Fibroblast of lung (primary cell): ENCODE measurements around the gene SHC4. TPM values are rescaled to one million over a fixed set of nuclear protein-coding genes. Genes with fewer than 3 reads are reported as not detected.

Experiments used
- DNase-seq, 2 donors: peaks; one replicate each; pipeline versions ENCODE4 v3.0.0 to v3.0.0-alpha.2; 2010; ENCODE audit warnings: low read depth in 2 of 2
- H2AFZ ChIP-seq: 2 replicates; pipeline ENCODE4 v1.5.1; 2012; ENCODE audit warnings: low read length, control low read depth, inconsistent platforms
- H3K27ac ChIP-seq: 2 replicates; pipeline ENCODE4 v1.5.1; 2011; ENCODE audit warnings: low read length, control low read depth; ENCODE audit not compliant: insufficient read depth
- H3K27me3 ChIP-seq: 2 replicates; pipeline ENCODE4 v1.5.1; 2011; ENCODE audit warnings: mild to moderate bottlenecking, low read length; ENCODE audit not compliant: control insufficient read depth, insufficient read depth
- H3K36me3 ChIP-seq: 2 replicates; pipeline ENCODE4 v1.5.1; 2011; ENCODE audit warnings: low read length; ENCODE audit not compliant: control insufficient read depth, insufficient read depth
- H3K4me1 ChIP-seq: 2 replicates; pipeline ENCODE4 v1.5.1; 2011; ENCODE audit warnings: low read length; ENCODE audit not compliant: control insufficient read depth, insufficient read depth; ENCODE audit errors: extremely low read depth
- H3K4me2 ChIP-seq: 2 replicates; pipeline ENCODE4 v1.5.1; 2011; ENCODE audit warnings: low read length, control low read depth; ENCODE audit not compliant: insufficient read depth; ENCODE audit errors: extremely low read depth
- H3K4me3 ChIP-seq, 4 experiments: fragments of 200-600 bp in 1 of 4; sonication (generic) in 1 of 4; replicated peaks in 1 of 4; 2 replicates each; pipeline ENCODE4 v1.5.1; 2011 to 2016; ENCODE audit warnings: low read length in 4 of 4, low read depth in 3 of 4, mild to moderate bottlenecking in 3 of 4, control low read depth in 2 of 4, inconsistent platforms in 1 of 4, mixed read lengths in 1 of 4; ENCODE audit not compliant: insufficient read depth in 1 of 4; ENCODE audit errors: control extremely low read depth in 1 of 4
- H3K79me2 ChIP-seq: 2 replicates; pipeline ENCODE4 v1.5.1; 2012; ENCODE audit warnings: mild to moderate bottlenecking, low read length, inconsistent platforms; ENCODE audit not compliant: control insufficient read depth, insufficient read depth
- H3K9ac ChIP-seq: 2 replicates; pipeline ENCODE4 v1.5.1; 2011; ENCODE audit warnings: mild to moderate bottlenecking, low read length, control low read depth; ENCODE audit not compliant: insufficient read depth
- H3K9me3 ChIP-seq: 2 replicates; pipeline ENCODE4 v1.5.1; 2012; ENCODE audit warnings: low read depth, low read length; ENCODE audit not compliant: control insufficient read depth, insufficient read depth
- H4K20me1 ChIP-seq: 2 replicates; pipeline ENCODE4 v1.5.1; 2011; ENCODE audit warnings: low read length; ENCODE audit not compliant: control insufficient read depth, insufficient read depth; ENCODE audit errors: extremely low read depth
- EZH2 ChIP-seq: IDR thresholded peaks from 2 replicates; pipeline ENCODE4 v1.5.1; 2012; ENCODE audit warnings: low read length, control low read depth, mild to moderate bottlenecking; ENCODE audit errors: missing control alignments
- polyA plus RNA-seq, 2 donors: library from polyadenylated mRNA; depleted of rRNA in 1 of 2; stranded (reverse) in 1 of 2; unstranded in 1 of 2; fragments of >200 nt; gene quantifications; 2 replicates each; pipeline ENCODE4 v1.2.1, GENCODE V29; 2011 to 2012; ENCODE audit warnings: missing spikeins in 1 of 2
- total RNA-seq: library from RNA; depleted of rRNA; stranded (reverse); fragments of >200 nt; gene quantifications from 2 replicates; pipeline ENCODE4 v1.2.1, GENCODE V29; 2014
- TF ChIP-seq, protein P1 (sequence below), 2 donors: IDR thresholded peaks in 1 of 2; conservative IDR thresholded peaks in 1 of 2; 1 replicate in 1 of 2; 2 replicates in 1 of 2; pipeline ENCODE4 v1.5.1; 2011 to 2012; ENCODE audit warnings: low read length in 2 of 2, control low read depth in 1 of 2, inconsistent platforms in 1 of 2, low read depth in 1 of 2, mild to moderate bottlenecking in 1 of 2

Gene SHC4
- total and polyA plus RNA-seq, 2 donors (not counting 1 experiment from before 2014, with no cell fraction given) = 0.75 to 1.5 TPM

DNA sequence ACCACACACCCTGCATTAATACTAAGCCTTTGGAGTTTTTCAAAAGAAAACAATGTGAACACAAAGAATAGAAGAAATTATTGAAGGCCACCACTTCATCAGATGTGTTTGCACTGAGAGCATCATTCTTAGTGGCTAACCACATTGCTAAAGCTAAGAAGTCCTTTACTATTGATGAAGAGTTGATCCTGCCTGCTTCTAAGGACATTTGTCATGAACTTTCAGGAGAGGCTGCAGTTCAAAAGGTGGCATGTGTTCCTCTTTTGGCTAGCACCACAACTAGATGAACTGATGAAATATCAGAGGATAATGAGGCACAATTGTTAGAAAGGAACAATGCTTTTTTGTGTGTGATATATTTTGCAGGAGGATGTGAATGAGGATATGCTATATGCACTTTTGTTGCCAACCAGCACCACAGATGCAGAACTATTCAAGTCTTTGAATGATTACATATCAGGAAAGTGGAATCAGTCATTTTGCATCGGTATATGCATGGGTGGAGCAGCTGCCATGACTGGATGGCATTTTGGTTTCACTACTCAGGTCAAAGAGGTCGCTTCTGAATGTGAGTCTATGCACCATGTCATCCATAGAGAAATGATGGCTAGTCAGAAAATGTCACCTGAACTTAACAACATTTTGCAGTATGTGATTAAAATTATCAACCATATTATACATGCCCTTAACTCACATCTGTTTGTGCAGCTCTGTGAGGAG, 88.3 kb downstream of the SHC4 start:
- Histone ChIP-seq H3K9ac (no peak overlapping the region), H3K4me3 (no peak overlapping the region), H3K4me1 (peaks cover 3% of the 10 kb centered on the region), H2AFZ (no peak overlapping the region), H3K27ac (no peak overlapping the region), H3K79me2 (peaks cover 23% of the 10 kb centered on the region), H3K27me3 (no peaks in the 10 kb centered on the region), H4K20me1 (no peaks in the 10 kb centered on the region), H3K9me3 (no peaks in the 10 kb centered on the region), H3K36me3 (no peaks in the 10 kb centered on the region), H3K4me2 (no peak overlapping the region)
- no peak for DNase-seq
- TF ChIP-seq EZH2 = no peak
- TF ChIP-seq, protein P1, sequence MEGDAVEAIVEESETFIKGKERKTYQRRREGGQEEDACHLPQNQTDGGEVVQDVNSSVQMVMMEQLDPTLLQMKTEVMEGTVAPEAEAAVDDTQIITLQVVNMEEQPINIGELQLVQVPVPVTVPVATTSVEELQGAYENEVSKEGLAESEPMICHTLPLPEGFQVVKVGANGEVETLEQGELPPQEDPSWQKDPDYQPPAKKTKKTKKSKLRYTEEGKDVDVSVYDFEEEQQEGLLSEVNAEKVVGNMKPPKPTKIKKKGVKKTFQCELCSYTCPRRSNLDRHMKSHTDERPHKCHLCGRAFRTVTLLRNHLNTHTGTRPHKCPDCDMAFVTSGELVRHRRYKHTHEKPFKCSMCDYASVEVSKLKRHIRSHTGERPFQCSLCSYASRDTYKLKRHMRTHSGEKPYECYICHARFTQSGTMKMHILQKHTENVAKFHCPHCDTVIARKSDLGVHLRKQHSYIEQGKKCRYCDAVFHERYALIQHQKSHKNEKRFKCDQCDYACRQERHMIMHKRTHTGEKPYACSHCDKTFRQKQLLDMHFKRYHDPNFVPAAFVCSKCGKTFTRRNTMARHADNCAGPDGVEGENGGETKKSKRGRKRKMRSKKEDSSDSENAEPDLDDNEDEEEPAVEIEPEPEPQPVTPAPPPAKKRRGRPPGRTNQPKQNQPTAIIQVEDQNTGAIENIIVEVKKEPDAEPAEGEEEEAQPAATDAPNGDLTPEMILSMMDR (conservative IDR thresholded peaks at IDR 0.05 in 1 of 2, IDR thresholded peaks at IDR 0.05 in 1 of 2; ENCODE audit: low read depth in 1 of 2, low read length in 2 of 2) = no peak

DNA sequence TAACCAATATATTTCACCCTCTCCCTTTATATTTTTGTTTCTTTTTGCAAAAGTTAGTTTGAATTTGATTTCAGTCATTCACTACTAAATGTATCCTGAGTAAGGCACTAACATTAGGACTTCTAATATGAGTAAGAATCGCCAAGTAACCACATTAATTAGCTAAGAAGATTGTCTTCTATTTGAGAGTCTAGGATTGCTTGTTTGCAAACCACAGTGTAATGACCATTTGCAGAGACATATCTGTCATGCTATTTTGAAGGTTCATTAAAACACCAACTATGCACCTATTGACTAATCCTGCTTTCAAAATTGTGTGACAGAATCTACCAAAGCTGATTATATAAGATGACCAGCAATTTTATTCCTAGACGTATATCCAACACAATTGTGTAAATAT, 91.1 kb downstream of the SHC4 start:
- Histone ChIP-seq H3K79me2 (no peaks in the 10 kb centered on the region), H3K9ac (no peak overlapping the region), H2AFZ (no peak overlapping the region), H4K20me1 (no peaks in the 10 kb centered on the region), H3K27ac (no peak overlapping the region), H3K4me2 (no peak overlapping the region), H3K4me1 (peaks cover 5% of the 10 kb centered on the region), H3K4me3 (no peak overlapping the region), H3K27me3 (no peaks in the 10 kb centered on the region), H3K9me3 (no peaks in the 10 kb centered on the region), H3K36me3 (no peaks in the 10 kb centered on the region)
- no peak for TF ChIP-seq EZH2
- DNase-seq = no peak

DNA sequence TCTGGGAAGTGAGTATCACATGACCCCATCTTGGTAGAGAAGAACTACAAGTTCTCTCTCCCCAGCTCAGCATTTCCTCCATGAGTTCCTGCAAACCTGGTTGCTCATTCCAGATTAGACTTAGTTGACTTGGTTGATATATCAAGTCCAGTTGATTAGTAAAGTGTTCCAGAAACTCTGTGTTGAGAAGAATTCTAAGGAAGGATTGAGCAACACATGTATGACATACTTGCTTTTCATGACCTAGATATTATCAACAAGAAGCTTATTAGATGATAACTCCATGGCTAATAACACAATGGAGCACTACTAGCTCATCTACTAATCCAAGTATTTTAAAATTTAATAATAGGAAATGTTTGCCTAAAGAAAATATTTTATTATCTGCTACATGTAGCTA, 92.2 kb downstream of the SHC4 start:
- Histone ChIP-seq H4K20me1 (no peaks in the 10 kb centered on the region), H3K9ac (no peak overlapping the region), H3K9me3 (no peaks in the 10 kb centered on the region), H3K27ac (no peak overlapping the region), H3K4me2 (no peak overlapping the region), H3K4me3 (no peak overlapping the region), H2AFZ (no peak overlapping the region), H3K27me3 (no peaks in the 10 kb centered on the region), H3K79me2 (no peaks in the 10 kb centered on the region), H3K36me3 (no peaks in the 10 kb centered on the region), H3K4me1 (peaks cover 7% of the 10 kb centered on the region)
- TF ChIP-seq, protein P1 (conservative IDR thresholded peaks at IDR 0.05 in 1 of 2, IDR thresholded peaks at IDR 0.05 in 1 of 2; ENCODE audit: low read depth in 1 of 2, low read length in 2 of 2) = no peak
- TF ChIP-seq EZH2 = no peak
- DNase-seq = no peak
